Kidney epithelial cell (primary cell): ENCODE data around the gene CHSY1. TPM values are rescaled to one million over a fixed set of nuclear protein-coding genes. Genes with fewer than 3 reads are reported as not detected.

Source experiments
- DNase-seq: peaks from one replicate; pipeline ENCODE4 v3.0.0-alpha.2; 2010; ENCODE audit warnings: low read depth
- H3K27me3 ChIP-seq: 2 replicates; pipeline ENCODE4 v1.6.0; 2011; ENCODE audit warnings: low read length; ENCODE audit not compliant: control insufficient read depth, insufficient read depth
- H3K36me3 ChIP-seq: 2 replicates; pipeline ENCODE4 v1.5.1; 2011; ENCODE audit warnings: low read length; ENCODE audit not compliant: control insufficient read depth, insufficient read depth
- H3K4me3 ChIP-seq: 2 replicates; pipeline ENCODE4 v1.5.1; 2011; ENCODE audit warnings: low read depth, mild to moderate bottlenecking, control low read depth, low read length
- CTCF ChIP-seq: IDR thresholded peaks from 2 replicates; pipeline ENCODE4 v1.5.1; 2011; ENCODE audit warnings: mild to moderate bottlenecking, moderate library complexity, low read length, control low read depth, inconsistent platforms; ENCODE audit not compliant: insufficient read depth, poor library complexity, severe bottlenecking
- total RNA-seq: library from RNA; depleted of rRNA; stranded (reverse); fragments of >200 nt; gene quantifications from 2 replicates; pipeline ENCODE4 v1.2.3, GENCODE V29; 2015

CHSY1 gene
- total RNA-seq, 1 donor from 2014 or later = 21.1 TPM

- DNase-seq = no peak
- Histone ChIP-seq H3K36me3 (no peaks in the 10 kb centered on the region), H3K4me3 (no peak overlapping the region), H3K27me3 (no peaks in the 10 kb centered on the region)
- TF ChIP-seq CTCF = no peak
These were observed 62.3 kb downstream of the CHSY1 start for GRCh38 chr15:101189409-101190091.

- Histone ChIP-seq H3K36me3 (no peaks in the 10 kb centered on the region), H3K27me3 (no peaks in the 10 kb centered on the region), H3K4me3 (no peak overlapping the region)
- no peak for DNase-seq
- TF ChIP-seq CTCF = no peak
These were observed 63.0 kb downstream of the CHSY1 start for GRCh38 chr15:101188637-101189408.

- Histone ChIP-seq H3K4me3 (peak overlapping the region; percentile 17), H3K27me3 (no peaks in the 10 kb centered on the region), H3K36me3 (no peaks in the 10 kb centered on the region)
- TF ChIP-seq CTCF = no peak
- DNase-seq = no peak
These were observed 63.8 kb downstream of the CHSY1 start for GRCh38 chr15:101187820-101188636.

- Histone ChIP-seq H3K27me3 (no peaks in the 10 kb centered on the region), H3K36me3 (no peaks in the 10 kb centered on the region), H3K4me3 (no peak overlapping the region)
- DNase-seq = no peak
- no peak for TF ChIP-seq CTCF
These were observed 66.1 kb downstream of the CHSY1 start for GRCh38 chr15:101185770-101186169.

- no peak for DNase-seq
- Histone ChIP-seq H3K36me3 (no peaks in the 10 kb centered on the region), H3K27me3 (no peaks in the 10 kb centered on the region), H3K4me3 (no peak overlapping the region)
- TF ChIP-seq CTCF = no peak
These were observed 66.5 kb downstream of the CHSY1 start for GRCh38 chr15:101185336-101185735.
